Measurements from ENCODE around the gene FYB2. TPM values are rescaled to one million over a fixed set of nuclear protein-coding genes. Genes with fewer than 3 reads are reported as not detected.

Gene FYB2
- total RNA-seq, 2 experiments from 2014 or later, result not detected

DNA sequence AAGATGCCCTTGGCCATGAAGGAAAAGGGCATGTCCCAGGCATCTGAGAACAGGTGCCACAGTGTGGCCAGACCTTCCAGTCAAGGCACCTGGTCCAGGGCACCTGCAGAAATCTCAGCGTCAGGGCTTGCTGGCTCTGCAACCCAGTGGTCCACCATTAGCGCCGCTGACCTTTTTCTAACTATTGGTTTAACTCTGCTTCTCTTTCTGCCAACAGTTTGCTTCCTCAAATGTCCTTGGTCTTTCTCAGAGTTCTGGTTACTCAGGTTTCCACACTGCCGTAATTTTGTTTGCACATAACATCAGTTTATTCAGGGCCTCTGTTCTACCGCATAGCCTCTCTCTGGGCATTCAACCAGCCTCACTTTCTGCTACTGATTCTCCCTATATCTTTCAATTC lies 16.5 kb upstream of the FYB2 start:
- POLR2A ChIA-PET, result no interaction called here
- no peak for TF ChIP-seq CTCF (IDR thresholded peaks at IDR 0.05)
- no peak for DNase-seq
- no peak overlapping the region for H3K4me3 Mint-ChIP-seq
- ATAC-seq, result no peak
- H3K9me3 Mint-ChIP-seq, result no peaks in the 10 kb centered on the region
- CTCF ChIA-PET, result interaction anchor here (0.9 kb wide), 1 partner anchor 10 kb away, joined by 3 read pairs; no protein-coding TSS in a partner anchor
- intact Hi-C loops (cut with micrococcal nuclease), result loop anchor here (10.0 kb wide), 1 partner anchor 1209 kb away; no protein-coding TSS in a partner anchor
- no peaks in the 10 kb centered on the region for H3K36me3 Mint-ChIP-seq (ENCODE audit: low read depth)
- peaks cover 8% of the 10 kb centered on the region for H3K27me3 Mint-ChIP-seq
- H3K27ac Mint-ChIP-seq, result no peak overlapping the region
- peaks cover 5% of the 10 kb centered on the region for H3K4me1 Mint-ChIP-seq (ENCODE audit: low read depth)

DNA sequence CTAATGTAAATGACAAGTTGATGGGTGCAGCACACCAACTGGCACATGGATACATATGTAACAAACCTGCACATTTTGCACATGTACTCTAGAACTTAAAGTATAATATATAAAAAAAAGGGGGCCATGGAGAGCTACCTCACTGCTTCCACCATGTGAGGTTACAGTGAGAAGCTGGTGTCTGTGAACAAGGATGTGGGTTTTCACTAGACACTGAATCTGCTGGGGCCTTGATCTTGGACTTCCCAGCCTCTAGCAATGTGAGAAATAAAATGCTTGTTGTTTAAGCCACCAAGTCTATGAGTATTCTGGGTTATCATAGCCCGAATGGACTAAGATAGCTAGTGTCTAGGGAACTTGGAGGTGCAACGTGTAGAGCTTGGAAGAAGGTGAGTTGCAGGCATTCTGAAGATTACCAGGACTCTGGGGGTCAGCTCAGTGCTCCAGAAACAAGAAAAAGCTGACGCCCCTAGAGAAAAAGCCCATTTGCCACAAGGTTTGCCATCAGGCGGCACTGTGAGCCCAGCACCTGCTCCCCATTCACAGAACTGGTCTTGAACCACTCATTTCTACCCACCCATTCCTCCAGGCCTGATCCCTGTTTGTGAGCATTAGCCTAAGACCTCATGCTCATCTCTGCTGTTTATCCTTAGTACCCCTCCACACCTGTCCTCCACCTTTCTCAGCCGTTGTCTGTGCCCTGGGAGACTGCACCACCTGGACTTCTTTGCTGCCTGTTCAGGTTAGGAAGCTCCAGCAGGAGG lies 15.1 kb upstream of the FYB2 start:
- intact Hi-C loops (cut with micrococcal nuclease), result loop anchor here (10.0 kb wide), 1 partner anchor 1210 kb away; no protein-coding TSS in a partner anchor

DNA sequence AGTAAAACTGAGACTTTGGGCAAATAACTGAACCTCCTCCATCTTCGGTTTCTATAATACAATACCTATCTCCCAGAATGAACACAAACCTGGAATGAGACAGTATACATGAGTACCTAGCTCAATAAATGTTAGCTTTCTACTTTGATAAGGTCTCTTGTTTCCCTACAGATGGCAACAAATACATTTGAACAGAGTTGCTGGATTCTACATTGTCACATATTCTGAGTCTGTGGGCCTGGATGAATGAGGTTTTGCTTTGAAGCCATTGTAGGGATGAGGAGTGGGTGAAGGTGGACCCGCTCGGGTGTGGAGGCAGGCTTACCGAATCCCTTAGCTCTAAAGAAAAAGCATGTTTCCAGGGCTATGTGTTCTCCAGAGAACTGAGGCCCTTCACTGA lies 13.9 kb upstream of the FYB2 start:
- no peak overlapping the region for H3K27ac Mint-ChIP-seq
- ATAC-seq, result no peak
- POLR2A ChIA-PET, result no interaction called here
- H3K36me3 Mint-ChIP-seq (ENCODE audit: low read depth), result no peaks in the 10 kb centered on the region
- H3K4me1 Mint-ChIP-seq (ENCODE audit: low read depth), result peaks cover 5% of the 10 kb centered on the region
- CTCF ChIA-PET, result interaction anchor here (1.5 kb wide), 1 partner anchor 1713 kb away, joined by 3 read pairs; the partner anchor contains the start of gene OMA1
- H3K4me3 Mint-ChIP-seq, result no peak overlapping the region
- H3K9me3 Mint-ChIP-seq, result no peaks in the 10 kb centered on the region
- H3K27me3 Mint-ChIP-seq, result peaks cover 6% of the 10 kb centered on the region
- intact Hi-C loops (cut with micrococcal nuclease), result loop anchor here (10.0 kb wide), 1 partner anchor 1212 kb away; no protein-coding TSS in a partner anchor
- TF ChIP-seq CTCF (IDR thresholded peaks at IDR 0.05), result no peak
- no peak for DNase-seq

More for the DNA sequence above, 15.1 kb upstream of the FYB2 start:
- no peak for TF ChIP-seq CTCF (IDR thresholded peaks at IDR 0.05)
- H3K27ac Mint-ChIP-seq, result no peak overlapping the region
- DNase-seq, result no peak
- no peak for ATAC-seq
- no peaks in the 10 kb centered on the region for H3K36me3 Mint-ChIP-seq (ENCODE audit: low read depth)
- CTCF ChIA-PET, result no interaction called here
- POLR2A ChIA-PET, result interaction anchor here (0.6 kb wide), 1 partner anchor 1484 kb away, joined by 3 read pairs; no protein-coding TSS in a partner anchor
- peaks cover 6% of the 10 kb centered on the region for H3K27me3 Mint-ChIP-seq
- H3K4me1 Mint-ChIP-seq (ENCODE audit: low read depth), result peaks cover 5% of the 10 kb centered on the region
- H3K9me3 Mint-ChIP-seq, result no peaks in the 10 kb centered on the region
- H3K4me3 Mint-ChIP-seq, result no peak overlapping the region

GRCh38 chr1:56831871-56832693 lies 12.9 kb upstream of the FYB2 start:
- H3K27me3 Mint-ChIP-seq, result peaks cover 6% of the 10 kb centered on the region
- H3K9me3 Mint-ChIP-seq, result no peaks in the 10 kb centered on the region
- intact Hi-C loops (cut with micrococcal nuclease), result loop anchor here (10.0 kb wide), 1 partner anchor 1213 kb away; no protein-coding TSS in a partner anchor
- H3K27ac Mint-ChIP-seq, result no peak overlapping the region
- no peak overlapping the region for H3K4me3 Mint-ChIP-seq
- POLR2A ChIA-PET, result no interaction called here
- H3K4me1 Mint-ChIP-seq (ENCODE audit: low read depth), result peaks cover 5% of the 10 kb centered on the region
- ATAC-seq, result peak; percentile 61
- TF ChIP-seq CTCF (IDR thresholded peaks at IDR 0.05), result peak; percentile 93
- no peaks in the 10 kb centered on the region for H3K36me3 Mint-ChIP-seq (ENCODE audit: low read depth)
- peak; percentile 72 for DNase-seq
- CTCF ChIA-PET, result interaction anchor here (0.6 to 2.6 kb wide), 8 partner anchors 11 to 1714 kb away, joined by 3 to 10 read pairs (median 3); partner anchors contain the start of gene OMA1

All from activated CD8-positive, alpha-beta T cell treated with anti-CD3 and anti-CD28 coated beads for 36 hours (primary cell).